ENCODE measurements around the gene MEGF6.

MEGF6 gene

DNA sequence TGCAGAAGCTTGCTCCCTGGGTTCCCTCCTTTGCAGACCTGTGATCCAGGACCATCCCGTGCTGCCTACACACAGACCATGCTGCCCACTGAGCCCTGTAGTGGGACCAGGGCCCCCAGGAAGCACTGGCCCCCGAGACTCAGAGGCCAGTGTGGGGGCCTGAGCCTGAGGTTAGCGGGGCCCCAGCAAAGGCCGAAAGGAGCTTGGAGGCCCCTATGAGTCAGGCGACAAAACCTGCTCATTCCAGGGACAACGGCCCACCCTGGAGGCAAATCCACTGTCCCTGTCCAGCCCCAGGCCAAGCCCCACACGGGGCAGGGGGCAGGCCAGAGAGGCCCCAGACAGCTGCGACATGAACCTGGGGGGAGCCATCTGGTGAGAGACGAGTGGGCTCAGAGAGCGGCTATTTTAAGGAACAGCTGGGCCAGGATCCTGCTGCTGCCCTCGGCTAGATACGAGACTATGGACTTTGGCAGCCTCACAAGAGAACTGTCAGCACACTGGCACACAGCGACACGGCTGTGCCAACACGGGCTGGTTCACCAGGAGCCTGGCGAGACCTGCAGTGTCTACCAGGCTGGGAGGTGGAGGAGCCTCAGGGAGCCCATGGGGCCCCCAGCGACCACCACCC, 82.1 kb downstream of the MEGF6 start:
- H3K36me3 ChIP-seq, result peaks cover 3% of the 10 kb centered on the region; the same call in 1 of the 2 replicates
- H3K9me3 ChIP-seq, result no peaks in the 10 kb centered on the region
- H3K27me3 ChIP-seq, result no peaks in the 10 kb centered on the region
- H3K4me3 ChIP-seq, result no peak overlapping the region
- no peak overlapping the region for H3K27ac ChIP-seq
- H3K4me2 ChIP-seq, result peak overlapping the region; percentile 100
- H4K20me1 ChIP-seq, result peaks cover 95% of the 10 kb centered on the region
- H3K9ac ChIP-seq, result peak overlapping the region; percentile 73; the same call in 1 of the 2 replicates
- H3K4me1 ChIP-seq, result peaks cover 78% of the 10 kb centered on the region
- TF ChIP-seq Cebpa-rat (IDR thresholded peaks at IDR 0.05), result no peak

DNA sequence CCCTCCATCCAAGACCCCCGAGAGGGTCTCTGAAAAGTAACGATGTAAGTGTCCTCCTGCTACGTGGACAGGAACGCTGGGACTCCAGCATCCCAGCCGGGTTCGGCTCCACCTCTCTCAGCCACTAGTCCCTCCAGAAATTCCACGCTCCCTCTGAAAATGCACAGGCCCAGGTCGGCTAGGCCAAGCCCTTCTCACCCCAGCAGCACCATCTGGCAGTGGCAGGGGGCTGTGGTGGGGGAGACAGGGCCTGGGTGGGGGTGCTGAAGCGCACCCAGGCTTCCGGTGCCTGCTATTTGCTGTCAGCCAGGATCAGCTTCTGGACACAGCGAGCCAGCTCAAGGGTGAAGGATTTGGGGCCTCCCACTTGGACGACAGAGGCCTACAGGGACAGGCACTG, 83.5 kb downstream of the MEGF6 start:
- Histone ChIP-seq H3K4me1 (peaks cover 78% of the 10 kb centered on the region), H4K20me1 (peaks cover 95% of the 10 kb centered on the region), H3K4me2 (no peak overlapping the region), H3K9me3 (no peaks in the 10 kb centered on the region), H3K4me3 (no peak overlapping the region), H3K27ac (no peak overlapping the region), H3K36me3 (peaks cover 3% of the 10 kb centered on the region; the same call in 1 of the 2 replicates), H3K27me3 (no peaks in the 10 kb centered on the region), H3K9ac (no peak overlapping the region)
- no peak for TF ChIP-seq Cebpa-rat (IDR thresholded peaks at IDR 0.05)

DNA sequence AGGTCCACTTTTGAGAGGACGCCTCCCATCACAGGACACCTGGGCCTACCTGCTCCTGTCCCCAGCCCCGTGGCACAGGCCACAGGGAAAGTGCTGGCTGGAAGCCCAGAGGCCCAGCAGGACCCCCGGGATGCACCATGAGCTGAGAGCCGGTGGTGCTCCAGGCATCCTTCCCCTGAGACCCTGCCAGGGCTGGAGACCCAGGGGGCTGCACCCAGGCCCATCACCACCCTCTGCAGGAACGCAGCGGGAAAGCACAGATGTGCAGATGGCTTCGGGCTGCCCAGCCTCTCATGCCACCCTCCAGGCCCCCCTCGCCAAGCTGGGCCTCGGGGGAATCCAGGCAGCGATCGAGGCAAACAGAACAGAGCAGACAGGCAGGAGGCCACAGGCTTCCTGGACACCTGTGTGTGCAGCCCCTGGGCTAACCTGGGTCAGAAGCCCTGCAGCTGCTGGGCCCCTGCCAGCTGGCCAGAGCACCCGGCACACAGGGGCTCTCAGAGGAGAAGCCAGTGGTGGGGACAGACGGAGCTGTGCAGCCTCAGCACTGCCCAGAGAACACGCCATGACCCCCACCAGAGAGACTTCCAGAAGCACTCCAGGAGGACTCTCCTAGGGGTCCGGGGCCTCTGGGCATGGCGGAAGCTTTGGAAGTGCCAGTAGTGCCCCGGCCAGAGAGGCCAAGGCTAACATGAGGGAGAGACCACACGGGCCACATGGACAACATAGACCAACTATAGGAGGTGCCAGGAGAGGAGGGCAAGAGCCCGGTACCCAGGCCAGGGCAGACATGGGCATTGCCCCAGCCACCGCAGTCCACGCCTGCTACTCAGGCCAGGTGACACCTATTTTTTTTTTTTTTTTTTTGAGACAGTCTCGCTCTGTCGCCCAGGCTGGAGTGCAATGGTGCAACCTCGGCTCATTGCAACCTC, 85.5 kb downstream of the MEGF6 start:
- Histone ChIP-seq H3K9ac (no peak overlapping the region), H4K20me1 (peaks cover 100% of the 10 kb centered on the region), H3K36me3 (peaks cover 3% of the 10 kb centered on the region; the same call in 1 of the 2 replicates), H3K4me2 (peak overlapping the region; percentile 94), H3K4me1 (peaks cover 90% of the 10 kb centered on the region), H3K4me3 (no peak overlapping the region), H3K27me3 (no peaks in the 10 kb centered on the region), H3K27ac (peak overlapping the region; percentile 52; the same call in 1 of the 2 replicates), H3K9me3 (no peaks in the 10 kb centered on the region)
- TF ChIP-seq Cebpa-rat (IDR thresholded peaks at IDR 0.05), result no peak

DNA sequence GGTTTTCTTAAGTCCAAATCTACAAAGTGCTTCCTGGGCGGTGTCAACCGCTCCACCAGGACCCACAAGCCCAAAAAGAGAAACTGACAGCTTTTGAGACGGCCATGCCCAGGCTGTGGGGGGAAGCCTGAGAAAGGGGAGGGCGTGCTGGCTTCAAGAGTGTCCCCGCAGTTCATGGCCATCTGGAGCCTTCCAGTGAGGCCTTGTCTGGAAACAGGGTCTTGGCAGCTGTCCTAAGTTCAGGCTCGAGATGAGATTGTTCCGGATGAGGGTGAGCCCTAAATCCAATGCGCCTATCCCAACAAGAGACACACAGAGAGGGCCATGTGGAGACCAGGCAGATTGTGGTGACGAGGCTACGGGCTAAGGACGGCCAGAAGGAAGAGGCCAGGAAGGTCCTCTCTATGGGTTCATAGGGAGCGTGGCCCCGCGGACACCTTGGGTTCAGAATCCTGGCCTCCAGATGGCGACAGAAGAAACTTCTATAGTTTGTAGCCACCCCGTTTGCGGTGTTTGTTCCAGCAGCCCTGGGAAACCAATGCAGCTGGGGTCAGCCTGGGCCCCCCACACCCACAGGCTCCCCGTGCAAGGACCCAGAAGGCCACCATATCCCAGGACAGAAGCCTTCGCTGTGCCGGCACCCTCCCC, 86.6 kb downstream of the MEGF6 start:
- Histone ChIP-seq H3K27ac (peak overlapping the region; percentile 52; the same call in 1 of the 2 replicates), H3K4me3 (0 out of 2 replicates have a peak overlapping the region, but pooled peaks have one; percentile 1), H3K27me3 (no peaks in the 10 kb centered on the region), H3K36me3 (peaks cover 3% of the 10 kb centered on the region; the same call in 1 of the 2 replicates), H4K20me1 (peaks cover 100% of the 10 kb centered on the region), H3K9ac (no peak overlapping the region), H3K4me1 (peaks cover 91% of the 10 kb centered on the region), H3K9me3 (no peaks in the 10 kb centered on the region), H3K4me2 (peak overlapping the region; percentile 94)
- TF ChIP-seq Cebpa-rat (IDR thresholded peaks at IDR 0.05), result no peak

DNA sequence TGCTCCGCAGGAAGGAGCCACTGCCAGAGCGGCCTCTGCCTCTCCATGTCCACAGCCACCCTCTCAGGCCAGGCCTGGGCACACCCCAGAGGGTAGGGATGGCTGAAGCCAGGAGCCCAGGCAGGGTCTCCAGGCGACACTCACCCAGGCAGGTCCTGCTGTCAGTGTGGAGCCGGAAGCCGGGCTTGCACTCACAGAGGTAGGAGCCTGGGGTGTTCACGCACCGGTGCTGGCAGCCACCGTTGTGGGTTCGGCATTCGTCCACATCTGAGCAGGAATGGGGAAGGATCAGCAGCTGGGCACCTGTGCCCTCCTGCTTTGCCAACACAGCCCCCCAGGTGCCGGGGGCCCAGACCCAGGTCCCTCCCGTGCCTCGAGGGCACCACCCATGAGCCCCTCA, 87.3 kb downstream of the MEGF6 start:
- TF ChIP-seq Cebpa-rat (IDR thresholded peaks at IDR 0.05), result no peak
- Histone ChIP-seq H3K4me3 (0 out of 2 replicates have a peak overlapping the region, but pooled peaks have one; percentile 1), H3K4me2 (peak overlapping the region; percentile 94), H3K27me3 (no peaks in the 10 kb centered on the region), H3K27ac (peak overlapping the region; percentile 52; the same call in 1 of the 2 replicates), H3K4me1 (peaks cover 91% of the 10 kb centered on the region), H3K9ac (no peak overlapping the region), H3K9me3 (no peaks in the 10 kb centered on the region), H4K20me1 (peaks cover 100% of the 10 kb centered on the region), H3K36me3 (peaks cover 3% of the 10 kb centered on the region; the same call in 1 of the 2 replicates)

DNA sequence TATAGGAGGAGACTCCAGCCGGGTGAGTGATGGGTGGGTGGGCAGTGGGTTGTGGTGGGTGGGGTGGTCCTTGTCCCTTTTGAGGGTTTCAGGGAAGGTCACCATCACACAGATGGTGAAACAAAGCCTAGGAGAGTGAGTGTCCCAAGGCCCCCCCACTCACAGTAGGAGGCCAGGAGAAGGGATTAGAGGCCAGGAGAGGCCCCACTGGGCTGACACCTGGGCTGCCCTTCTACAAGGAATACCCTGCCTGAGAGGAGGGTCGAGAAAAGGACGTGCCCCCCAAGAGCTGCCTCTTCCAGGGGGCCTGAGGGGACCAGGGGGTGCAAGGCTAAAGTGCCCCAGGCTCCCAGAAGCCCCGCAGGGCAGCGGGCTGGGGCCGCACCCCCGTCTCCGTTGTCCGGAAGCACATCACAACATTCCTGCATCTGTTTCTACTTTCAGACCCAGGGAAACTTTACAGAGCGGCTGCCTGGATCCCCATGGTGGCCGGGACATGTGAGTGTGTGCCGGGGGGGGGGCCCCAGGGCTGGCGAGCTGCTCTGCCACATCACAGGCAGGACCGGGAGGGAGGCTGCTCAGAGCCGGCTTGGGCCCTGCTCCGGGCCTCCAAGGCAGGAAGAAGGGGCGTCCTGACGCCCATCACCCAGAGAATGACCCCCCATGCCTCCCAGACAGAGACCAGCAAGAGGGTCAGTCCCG, 88.6 kb downstream of the MEGF6 start:
- no peak overlapping the region for H3K9ac ChIP-seq
- H3K9me3 ChIP-seq, result no peaks in the 10 kb centered on the region
- H3K4me2 ChIP-seq, result peak overlapping the region; percentile 94
- peaks cover 7% of the 10 kb centered on the region; the same call in 1 of the 2 replicates for H3K36me3 ChIP-seq
- no peak overlapping the region; the same call in 1 of the 2 replicates for H3K27ac ChIP-seq
- peaks cover 99% of the 10 kb centered on the region for H4K20me1 ChIP-seq
- no peak for TF ChIP-seq Cebpa-rat (IDR thresholded peaks at IDR 0.05)
- no peaks in the 10 kb centered on the region for H3K27me3 ChIP-seq
- H3K4me1 ChIP-seq, result peaks cover 100% of the 10 kb centered on the region
- H3K4me3 ChIP-seq, result no peak overlapping the region

DNA sequence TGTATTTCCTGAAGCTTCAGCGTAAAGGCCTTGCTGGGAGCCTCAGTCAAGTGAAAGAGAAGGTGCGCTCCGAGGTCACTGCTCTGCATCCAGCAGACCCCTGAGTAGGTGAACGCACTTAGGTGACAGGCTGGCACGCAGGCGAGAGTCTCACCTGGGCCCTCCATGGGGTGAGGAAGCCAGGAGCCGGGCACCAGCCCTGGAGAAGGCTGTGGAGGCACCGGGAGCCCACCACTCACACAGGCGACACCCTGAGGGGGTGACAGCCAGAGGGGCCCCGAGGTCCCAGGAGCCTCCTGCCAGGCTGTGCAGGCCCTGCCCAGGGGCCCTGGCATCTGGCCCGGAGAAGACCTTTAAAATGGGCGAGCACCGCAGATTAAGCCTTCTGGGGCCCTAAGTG, 89.2 kb downstream of the MEGF6 start:
- Histone ChIP-seq H3K4me3 (no peak overlapping the region), H3K4me1 (peaks cover 100% of the 10 kb centered on the region), H3K9ac (0 out of 2 replicates have a peak overlapping the region, but pooled peaks have one; percentile 45), H3K27ac (peak overlapping the region; percentile 59; the same call in 1 of the 2 replicates), H3K4me2 (peak overlapping the region; percentile 94), H3K36me3 (peaks cover 7% of the 10 kb centered on the region; the same call in 1 of the 2 replicates), H3K27me3 (no peaks in the 10 kb centered on the region), H3K9me3 (no peaks in the 10 kb centered on the region), H4K20me1 (peaks cover 99% of the 10 kb centered on the region)
- TF ChIP-seq Cebpa-rat (IDR thresholded peaks at IDR 0.05), result no peak

DNA sequence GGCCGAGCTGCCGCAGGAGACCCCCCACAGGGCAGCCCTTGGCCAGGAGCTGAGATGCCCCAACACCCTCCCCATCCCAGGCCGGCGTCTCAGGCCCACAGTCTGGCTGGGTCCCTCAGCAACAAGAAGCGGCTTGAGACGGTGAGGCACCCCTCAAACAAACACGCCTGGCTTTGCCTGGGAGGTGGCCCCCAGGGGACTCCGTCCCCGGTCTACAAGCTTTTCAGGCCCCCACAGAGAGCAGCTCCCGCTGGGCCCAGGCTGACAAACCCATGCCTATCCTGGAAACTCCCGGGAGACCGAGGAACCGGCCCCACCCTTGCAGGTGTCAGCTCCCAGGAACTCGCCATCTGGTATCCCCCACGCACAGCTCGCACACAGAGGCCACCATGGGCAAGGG, 89.9 kb downstream of the MEGF6 start:
- Histone ChIP-seq H3K27me3 (no peaks in the 10 kb centered on the region), H3K36me3 (peaks cover 7% of the 10 kb centered on the region; the same call in 1 of the 2 replicates), H3K9ac (peak overlapping the region; percentile 45), H4K20me1 (peaks cover 99% of the 10 kb centered on the region), H3K27ac (peak overlapping the region; percentile 59), H3K4me3 (peak overlapping the region; percentile 50), H3K4me2 (peak overlapping the region; percentile 94), H3K9me3 (no peaks in the 10 kb centered on the region), H3K4me1 (peaks cover 100% of the 10 kb centered on the region)
- TF ChIP-seq Cebpa-rat (IDR thresholded peaks at IDR 0.05), result no peak
